GM23338 (cell line): ENCODE data around the gene CYB5R3. TPM values are rescaled to one million over a fixed set of nuclear protein-coding genes. Genes with fewer than 3 reads are reported as not detected.
"Not testable (repeated sequence)": the region's sequence is repeated elsewhere in the genome, so short reads cannot be mapped to it uniquely, and the experiment has no call there.

Source experiments
- ATAC-seq: fragments of 200-7000 bp; cut with Tn5 transposase; 3 replicates; pipeline ENCODE4 v1.9.1; 2020
- DNase-seq: peaks from one replicate; pipeline ENCODE4 v3.0.0-alpha.2; 2015; ENCODE audit warnings: low spot score
- H2AFZ ChIP-seq: fragments of 200-600 bp; sonication (generic); 2 replicates; pipeline ENCODE4 v1.8.0; 2016; ENCODE audit warnings: antibody characterized with exemption, mild to moderate bottlenecking, moderate library complexity
- H3F3A ChIP-seq: fragments of 200-600 bp; sonication (generic); replicated peaks from 2 replicates; pipeline ENCODE4 v1.8.0; 2017; ENCODE audit warnings: antibody characterized with exemption, mixed run types, low read depth
- H3K27ac ChIP-seq: fragments of 200-600 bp; sonication (generic); 2 replicates; pipeline ENCODE4 v1.6.1; 2016; ENCODE audit warnings: low read depth
- H3K27me3 ChIP-seq: fragments of 200-600 bp; sonication (generic); 2 replicates; pipeline ENCODE4 v1.8.0; 2016; ENCODE audit warnings: mild to moderate bottlenecking, mixed run types, moderate library complexity; ENCODE audit not compliant: insufficient read depth
- H3K36me3 ChIP-seq: fragments of 200-600 bp; sonication (generic); 2 replicates; pipeline ENCODE4 v1.8.0; 2016; ENCODE audit warnings: mild to moderate bottlenecking; ENCODE audit not compliant: insufficient read depth
- H3K4me1 ChIP-seq: fragments of 200-600 bp; sonication (generic); 2 replicates; pipeline ENCODE4 v1.8.0; 2016; ENCODE audit warnings: mild to moderate bottlenecking, moderate library complexity; ENCODE audit not compliant: insufficient read depth
- H3K4me2 ChIP-seq: fragments of 200-600 bp; sonication (generic); 2 replicates; pipeline ENCODE4 v1.7.1; 2017; ENCODE audit warnings: mixed run types
- H3K4me3 ChIP-seq: fragments of 200-600 bp; sonication (generic); 2 replicates; pipeline ENCODE4 v1.6.1; 2016; ENCODE audit warnings: mixed run types
- H3K79me2 ChIP-seq: fragments of 200-600 bp; sonication (generic); replicated peaks from 2 replicates; pipeline ENCODE4 v1.8.0; 2017; ENCODE audit warnings: mild to moderate bottlenecking; ENCODE audit not compliant: insufficient read depth
- H3K9me2 ChIP-seq: fragments of 200-600 bp; sonication (generic); 2 replicates; pipeline ENCODE4 v1.8.0; 2017; ENCODE audit not compliant: insufficient read depth
- H4K20me1 ChIP-seq: fragments of 200-600 bp; sonication (generic); replicated peaks from 2 replicates; pipeline ENCODE4 v1.8.0; 2017; ENCODE audit warnings: mild to moderate bottlenecking; ENCODE audit not compliant: insufficient read depth
- H3K27ac Mint-ChIP-seq: 2 replicates; pipeline ENCODE4 v1.8.0; 2020; ENCODE audit warnings: inconsistent platforms, mild to moderate bottlenecking, moderate library complexity, mixed read lengths
- H3K27me3 Mint-ChIP-seq: 3 replicates; pipeline ENCODE4 v1.8.0; 2022; ENCODE audit warnings: low read depth, mild to moderate bottlenecking, moderate library complexity, mixed read lengths, inconsistent platforms; ENCODE audit not compliant: insufficient read depth, poor library complexity
- H3K36me3 Mint-ChIP-seq: 3 replicates; pipeline ENCODE4 v1.8.0; 2021; ENCODE audit warnings: low read depth, mild to moderate bottlenecking, inconsistent platforms, moderate library complexity, mixed read lengths
- H3K4me1 Mint-ChIP-seq: 3 replicates; pipeline ENCODE4 v1.8.0; 2020; ENCODE audit warnings: mild to moderate bottlenecking, inconsistent platforms, mixed read lengths
- H3K4me3 Mint-ChIP-seq: 3 replicates; pipeline ENCODE4 v1.8.0; 2021; ENCODE audit warnings: moderate library complexity, mild to moderate bottlenecking, inconsistent platforms, mixed read lengths
- H3K9me3 Mint-ChIP-seq: 3 replicates; pipeline ENCODE4 v1.8.0; 2020; ENCODE audit warnings: moderate library complexity, mild to moderate bottlenecking, inconsistent platforms, mixed read lengths
- polyA plus RNA-seq: library from polyadenylated mRNA; unstranded; fragments of >200 nt; fragmentation: Nextera tagmentation; extraction: Ambion mirVana; gene quantifications from 2 replicates; pipeline ENCODE4 v1.2.1, GENCODE V29; 2016
- small RNA-seq: library from RNA; depleted of rRNA; stranded (forward); fragments of <200 nt; gene quantifications from one replicate; pipeline ENCODE3, GENCODE V24; 2014; ENCODE audit warnings: low replicate concordance
- total RNA-seq: library from RNA; depleted of rRNA; stranded (reverse); fragments of >200 nt; shearing (Covaris generic); gene quantifications from 2 replicates; pipeline ENCODE4 v1.2.3, GENCODE V29; 2014; rRNA removed

The CYB5R3 gene
- total and polyA plus RNA-seq, 2 experiments from 2014 or later = 76.2 to 76.9 TPM

DNA sequence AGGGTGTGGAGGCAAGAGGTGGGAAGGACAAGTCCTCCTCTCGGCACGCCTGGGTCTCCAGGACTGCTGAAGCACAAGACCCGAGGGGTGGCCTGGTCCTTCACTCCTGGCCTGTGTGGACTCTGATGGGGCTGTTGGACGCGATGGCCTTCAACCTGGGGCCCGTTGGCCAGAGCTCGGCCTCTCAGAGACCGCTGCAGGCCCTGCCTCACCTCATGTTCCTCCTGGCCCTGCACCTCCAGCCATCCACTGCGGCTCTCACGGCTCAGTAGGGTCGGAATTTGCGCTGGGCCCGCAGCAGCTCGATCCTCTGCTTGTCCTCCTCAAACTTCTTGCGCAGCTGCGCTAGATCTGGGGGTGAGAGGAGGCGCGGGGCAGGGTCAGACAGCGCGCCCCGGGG is 74.7 kb downstream of the CYB5R3 start:
- ATAC-seq, H3K36me3 ChIP-seq, H3K4me3 Mint-ChIP-seq: not testable (repeated sequence)

GRCh38 chr22:42574046-42574445 is 75.1 kb downstream of the CYB5R3 start:
- not testable (repeated sequence) for H3K27ac Mint-ChIP-seq, H3K79me2 ChIP-seq, H4K20me1 ChIP-seq, H3K27ac ChIP-seq, H3K27me3 ChIP-seq, DNase-seq, H3K4me3 Mint-ChIP-seq, H3K36me3 ChIP-seq, H3F3A ChIP-seq, H2AFZ ChIP-seq, H3K9me2 ChIP-seq, H3K27me3 Mint-ChIP-seq, ATAC-seq, H3K4me1 ChIP-seq, H3K4me2 ChIP-seq, H3K9me3 Mint-ChIP-seq, H3K4me3 ChIP-seq
- H3K36me3 Mint-ChIP-seq = peaks cover 59% of the 10 kb centered on the region
- H3K4me1 Mint-ChIP-seq = peaks cover 15% of the 10 kb centered on the region

More for the DNA sequence above, 74.7 kb downstream of the CYB5R3 start:
- H3K27me3 ChIP-seq, H3K27ac Mint-ChIP-seq, H4K20me1 ChIP-seq, H3K27ac ChIP-seq, H3K79me2 ChIP-seq, H3K9me3 Mint-ChIP-seq, H3F3A ChIP-seq, H3K9me2 ChIP-seq, H3K4me1 ChIP-seq, H3K27me3 Mint-ChIP-seq, DNase-seq, H3K4me2 ChIP-seq, H2AFZ ChIP-seq, H3K4me3 ChIP-seq: not testable (repeated sequence)
- H3K4me1 Mint-ChIP-seq = peaks cover 15% of the 10 kb centered on the region
- H3K36me3 Mint-ChIP-seq = peaks cover 61% of the 10 kb centered on the region

DNA sequence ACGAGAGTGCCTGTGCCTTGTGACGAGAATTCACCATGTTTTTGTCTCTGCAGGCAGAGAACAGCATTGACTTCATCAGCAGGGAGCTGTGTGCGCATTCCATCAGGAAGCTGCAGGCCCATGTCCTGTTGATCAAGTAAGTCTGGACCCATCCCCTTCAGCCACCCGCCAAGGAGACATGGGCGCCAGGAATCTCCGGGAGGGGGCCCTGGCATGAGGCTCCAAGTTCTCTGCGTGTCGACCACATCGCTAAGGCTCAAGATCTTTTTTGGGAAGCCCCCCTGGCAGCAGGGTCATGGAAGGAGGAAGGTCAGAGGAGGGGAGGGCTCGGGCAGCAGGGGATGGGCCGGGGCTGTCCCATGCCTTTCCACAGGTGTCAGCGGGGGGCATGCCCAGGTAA is 78.1 kb downstream of the CYB5R3 start:
- DNase-seq, H3K27ac ChIP-seq, H3K27me3 ChIP-seq, H3K9me3 Mint-ChIP-seq, H3K4me3 Mint-ChIP-seq, H4K20me1 ChIP-seq, H3K79me2 ChIP-seq, H3K4me3 ChIP-seq, H3K36me3 ChIP-seq, H3K9me2 ChIP-seq, H2AFZ ChIP-seq, H3F3A ChIP-seq, H3K27me3 Mint-ChIP-seq, H3K4me2 ChIP-seq, H3K4me1 ChIP-seq: not testable (repeated sequence)
- peak; percentile 6 for ATAC-seq
- Mint-ChIP-seq H3K36me3 (peaks cover 40% of the 10 kb centered on the region; the same call in 2 of the 3 replicates), H3K4me1 (peaks cover 15% of the 10 kb centered on the region), H3K27ac (peak overlapping the region; percentile 64; the same call in 1 of the 2 replicates)

DNA sequence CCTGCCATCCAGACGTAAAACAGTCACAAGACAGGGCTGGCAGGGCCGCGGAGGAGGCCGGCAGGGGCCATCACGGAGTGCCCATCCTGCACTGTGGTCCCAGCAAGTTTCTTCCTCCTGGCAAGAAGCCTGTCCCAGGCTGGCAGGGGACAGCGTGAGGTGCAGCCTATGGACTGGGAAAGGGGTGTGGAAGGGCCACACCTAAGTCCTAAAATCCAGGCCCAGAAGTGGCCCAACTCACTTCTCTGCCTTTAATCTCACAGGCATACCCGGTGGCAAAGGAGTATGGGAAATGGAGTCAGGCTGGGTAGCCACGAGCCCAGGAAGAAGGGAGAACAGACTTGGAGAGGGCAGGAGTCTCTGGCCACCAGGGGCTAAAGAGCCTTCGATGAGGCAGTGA is 78.6 kb downstream of the CYB5R3 start:
- not testable (repeated sequence) for H3K27me3 ChIP-seq, H4K20me1 ChIP-seq, H3K9me3 Mint-ChIP-seq, DNase-seq, H3K9me2 ChIP-seq, H3K27me3 Mint-ChIP-seq, H3K27ac Mint-ChIP-seq, H2AFZ ChIP-seq, H3K36me3 ChIP-seq, H3F3A ChIP-seq, H3K4me3 Mint-ChIP-seq, H3K4me3 ChIP-seq, H3K4me1 ChIP-seq, H3K4me2 ChIP-seq, H3K27ac ChIP-seq, H3K79me2 ChIP-seq
- Mint-ChIP-seq H3K36me3 (peaks cover 40% of the 10 kb centered on the region; the same call in 2 of the 3 replicates), H3K4me1 (peaks cover 15% of the 10 kb centered on the region)
- peak; percentile 34 for ATAC-seq

DNA sequence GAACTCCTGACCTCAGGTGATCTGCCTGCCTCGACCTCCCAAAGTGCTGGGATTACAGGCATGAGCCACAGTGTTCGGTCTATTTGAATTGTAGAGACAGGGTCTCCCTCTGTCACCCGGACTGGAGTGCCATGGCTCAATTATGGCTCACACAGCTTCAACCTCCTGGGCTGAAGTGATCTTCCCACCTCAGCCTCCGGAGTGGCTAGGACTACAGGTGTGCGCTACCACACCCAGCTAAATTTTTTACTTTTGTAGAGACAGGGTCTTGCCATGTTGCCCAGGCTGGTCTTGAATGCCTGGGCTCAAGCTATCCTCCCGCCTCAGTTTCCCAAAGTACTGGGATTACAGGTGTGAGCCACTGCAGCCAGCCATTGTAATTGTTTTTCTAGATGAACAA is 81.2 kb downstream of the CYB5R3 start:
- DNase-seq, H3K4me3 ChIP-seq, H4K20me1 ChIP-seq, H2AFZ ChIP-seq, H3K4me1 ChIP-seq, H3K4me2 ChIP-seq, ATAC-seq, H3K79me2 ChIP-seq, H3K9me3 Mint-ChIP-seq, H3F3A ChIP-seq, H3K9me2 ChIP-seq, H3K27me3 ChIP-seq, H3K27ac ChIP-seq, H3K27ac Mint-ChIP-seq, H3K4me3 Mint-ChIP-seq, H3K36me3 ChIP-seq: not testable (repeated sequence)
- H3K4me1 Mint-ChIP-seq = peaks cover 15% of the 10 kb centered on the region
- H3K36me3 Mint-ChIP-seq = peaks cover 26% of the 10 kb centered on the region; the same call in 2 of the 3 replicates
- H3K27me3 Mint-ChIP-seq = peaks cover 12% of the 10 kb centered on the region

Small RNA genes within 50 kb of the gene (small RNA-seq; reads per million reads assigned to genes)
- not detected for gene RNU6-513P

Other genes starting within 250 kb of the CYB5R3 start
- 0.23 and 0.49 TPM in 2 replicates for gene NFAM1, start 217.0 kb downstream of the CYB5R3 start, total RNA-seq
- gene NFAM1, start 217.0 kb downstream of the CYB5R3 start, polyA plus RNA-seq = 0.09 and 0.11 TPM in 2 replicates
- gene RRP7A, start 129.6 kb downstream of the CYB5R3 start, total RNA-seq = 51.9 and 59.2 TPM in 2 replicates
- gene RRP7A, start 129.6 kb downstream of the CYB5R3 start, polyA plus RNA-seq = 48.1 and 48.9 TPM in 2 replicates
- 1.5 and 1.7 TPM in 2 replicates for gene SERHL2, start 95.4 kb downstream of the CYB5R3 start, total RNA-seq
- 2.1 TPM in 2 replicates for gene SERHL2, start 95.4 kb downstream of the CYB5R3 start, polyA plus RNA-seq
- gene POLDIP3, start 34.5 kb downstream of the CYB5R3 start, total RNA-seq = 49.0 and 54.3 TPM in 2 replicates
- 34.3 and 38.2 TPM in 2 replicates for gene POLDIP3, start 34.5 kb downstream of the CYB5R3 start, polyA plus RNA-seq
- gene ATP5MGL, start 8.8 kb downstream of the CYB5R3 start, total RNA-seq = not detected in 2 replicates
- 0.30 and 0.53 TPM in 2 replicates for gene ATP5MGL, start 8.8 kb downstream of the CYB5R3 start, polyA plus RNA-seq
- 12.7 and 16.2 TPM in 2 replicates for gene A4GALT, start 71.5 kb upstream of the CYB5R3 start, total RNA-seq
- gene A4GALT, start 71.5 kb upstream of the CYB5R3 start, polyA plus RNA-seq = 7.0 and 8.9 TPM in 2 replicates
- 17.7 and 19.1 TPM in 2 replicates for gene ARFGAP3, start 207.9 kb upstream of the CYB5R3 start, total RNA-seq
- 13.0 and 14.8 TPM in 2 replicates for gene ARFGAP3, start 207.9 kb upstream of the CYB5R3 start, polyA plus RNA-seq